ENCODE data around the gene GDA.

GDA gene

DNA sequence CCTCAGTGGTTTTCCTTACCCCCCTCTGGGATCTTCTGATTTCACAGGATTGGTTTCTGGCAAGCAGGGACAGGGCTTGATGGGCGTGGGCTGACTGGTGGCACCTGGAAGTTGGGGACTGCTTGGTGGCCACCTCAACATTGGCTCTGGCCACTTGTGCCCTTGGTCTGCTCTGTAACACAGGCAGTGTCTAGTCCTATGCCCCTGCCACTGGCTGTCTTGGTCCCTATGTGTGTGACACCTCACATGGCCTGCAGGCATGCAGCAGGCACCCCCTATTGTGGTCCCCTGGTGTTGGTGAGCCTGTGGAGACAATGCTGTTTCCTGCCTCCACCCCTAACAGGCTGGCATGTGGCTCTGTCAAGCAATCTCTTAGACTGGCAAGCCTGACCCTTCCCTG, 71.3 kb downstream of the GDA start:
- Histone ChIP-seq H2AK5ac (ENCODE audit: low read length, severe bottlenecking) (no peak overlapping the region), H3K36me3 (ENCODE audit: control insufficient read depth in 1 of 2, insufficient read depth in 2 of 2, low read depth in 1 of 2, low read length in 2 of 2) (no peaks in the 10 kb centered on the region), H2BK5ac (ENCODE audit: low read depth, low read length, poor library complexity, severe bottlenecking) (no peak overlapping the region), H3K9ac (ENCODE audit: low read length) (no peak overlapping the region), H3K4me3 (ENCODE audit: insufficient read depth in 1 of 2, low read depth in 1 of 2, low read length in 2 of 2) (no peak overlapping the region), H3K4ac (ENCODE audit: low read depth in 1 of 2, low read length in 2 of 2) (no peak overlapping the region), H3K4me2 (ENCODE audit: low read length, poor library complexity, severe bottlenecking) (no peak overlapping the region), H2BK12ac (ENCODE audit: low read length in 2 of 2) (no peak overlapping the region), H4K8ac (ENCODE audit: low read length) (no peak overlapping the region), H3K27ac (ENCODE audit: low read length, poor library complexity, severe bottlenecking) (no peak overlapping the region), H3K27me3 (ENCODE audit: control insufficient read depth in 1 of 2, insufficient read depth in 1 of 2, low read length in 2 of 2) (peaks cover 4 to 7% of the 10 kb centered on the region in 2 experiments), H3K18ac (ENCODE audit: low read depth in 1 of 2, low read length in 2 of 2) (no peak overlapping the region), H4K91ac (ENCODE audit: low read length) (no peak overlapping the region), H3K4me1 (ENCODE audit: control insufficient read depth, insufficient read depth, low read depth, low read length) (no peaks in the 10 kb centered on the region), H3K23ac (ENCODE audit: low read length in 2 of 2) (peak overlapping the region in 1 of 2 experiments; percentile 41), H2BK120ac (ENCODE audit: low read depth, low read length) (no peak overlapping the region), H2BK15ac (ENCODE audit: low read depth, poor library complexity, severe bottlenecking) (no peak overlapping the region), H2AFZ (ENCODE audit: low read depth, low read length) (no peak overlapping the region), H3K79me1 (replicated peaks; ENCODE audit: low read length, poor library complexity, severe bottlenecking) (no peaks in the 10 kb centered on the region), H3K9me3 (ENCODE audit: control insufficient read depth, low read length) (peaks cover 3% of the 10 kb centered on the region), H3K14ac (ENCODE audit: low read length in 2 of 2) (peak overlapping the region in 1 of 2 experiments; percentile 19)
- 67% methylated on average over 1 of the region's 1 CpG for WGBS
- DNase-seq = no peak

DNA sequence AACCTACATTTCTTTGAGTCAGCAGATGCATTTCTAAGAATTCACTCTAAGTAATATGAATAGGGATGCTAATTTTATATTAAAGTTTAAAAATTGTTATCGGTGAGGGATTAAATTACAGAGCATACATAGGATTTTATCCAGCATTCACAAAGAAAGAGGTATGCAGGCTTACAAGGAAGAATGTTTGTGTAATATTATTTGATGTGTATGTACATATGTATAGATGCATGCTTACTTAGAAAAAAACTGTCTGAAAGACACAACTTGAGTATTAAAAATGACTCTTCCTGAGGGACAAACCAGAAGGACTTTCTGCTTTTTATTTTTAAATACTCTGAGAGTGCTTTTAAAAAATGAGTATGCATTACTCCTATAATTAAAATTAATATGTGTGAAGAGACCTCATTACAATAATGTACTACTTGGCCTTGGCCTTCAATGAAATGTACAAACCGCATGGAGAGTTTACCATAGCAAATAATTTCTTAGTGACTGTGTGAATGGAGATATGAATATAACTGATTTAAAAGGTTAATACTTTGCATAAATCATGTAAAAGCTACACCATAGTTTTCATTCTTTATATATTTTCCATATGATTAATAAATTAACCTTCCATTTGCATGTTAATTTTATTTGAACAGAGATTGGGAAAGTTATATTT, 77.0 kb downstream of the GDA start:
- H3K4ac ChIP-seq (ENCODE audit: low read depth in 1 of 2, low read length in 2 of 2) = no peak overlapping the region
- H3K4me2 ChIP-seq (ENCODE audit: low read length, poor library complexity, severe bottlenecking) = no peak overlapping the region
- H3K27me3 ChIP-seq (ENCODE audit: control insufficient read depth in 1 of 2, insufficient read depth in 1 of 2, low read length in 2 of 2) = no peaks in the 10 kb centered on the region
- H3K14ac ChIP-seq (ENCODE audit: low read length in 2 of 2) = no peak overlapping the region
- no peak for DNase-seq
- no peak overlapping the region for H2BK120ac ChIP-seq (ENCODE audit: low read depth, low read length)
- 100% methylated on average over 1 of the region's 2 CpGs for WGBS
- H3K36me3 ChIP-seq (ENCODE audit: control insufficient read depth in 1 of 2, insufficient read depth in 2 of 2, low read depth in 1 of 2, low read length in 2 of 2) = no peaks in the 10 kb centered on the region
- H3K27ac ChIP-seq (ENCODE audit: low read length, poor library complexity, severe bottlenecking) = no peak overlapping the region
- no peak overlapping the region for H4K8ac ChIP-seq (ENCODE audit: low read length)
- H3K23ac ChIP-seq (ENCODE audit: low read length in 2 of 2) = no peak overlapping the region
- H3K79me1 ChIP-seq (replicated peaks; ENCODE audit: low read length, poor library complexity, severe bottlenecking) = no peaks in the 10 kb centered on the region
- no peak overlapping the region for H3K18ac ChIP-seq (ENCODE audit: low read depth in 1 of 2, low read length in 2 of 2)
- no peak overlapping the region for H2BK12ac ChIP-seq (ENCODE audit: low read length in 2 of 2)
- no peaks in the 10 kb centered on the region for H3K4me1 ChIP-seq (ENCODE audit: control insufficient read depth, insufficient read depth, low read depth, low read length)
- H3K9me3 ChIP-seq (ENCODE audit: control insufficient read depth, low read length) = no peaks in the 10 kb centered on the region
- no peak overlapping the region for H3K9ac ChIP-seq (ENCODE audit: low read length)
- no peak overlapping the region for H2AK5ac ChIP-seq (ENCODE audit: low read length, severe bottlenecking)
- H2AFZ ChIP-seq (ENCODE audit: low read depth, low read length) = no peak overlapping the region
- no peak overlapping the region for H2BK5ac ChIP-seq (ENCODE audit: low read depth, low read length, poor library complexity, severe bottlenecking)
- H4K91ac ChIP-seq (ENCODE audit: low read length) = no peak overlapping the region
- H2BK15ac ChIP-seq (ENCODE audit: low read depth, poor library complexity, severe bottlenecking) = no peak overlapping the region
- H3K4me3 ChIP-seq (ENCODE audit: insufficient read depth in 1 of 2, low read depth in 1 of 2, low read length in 2 of 2) = no peak overlapping the region

DNA sequence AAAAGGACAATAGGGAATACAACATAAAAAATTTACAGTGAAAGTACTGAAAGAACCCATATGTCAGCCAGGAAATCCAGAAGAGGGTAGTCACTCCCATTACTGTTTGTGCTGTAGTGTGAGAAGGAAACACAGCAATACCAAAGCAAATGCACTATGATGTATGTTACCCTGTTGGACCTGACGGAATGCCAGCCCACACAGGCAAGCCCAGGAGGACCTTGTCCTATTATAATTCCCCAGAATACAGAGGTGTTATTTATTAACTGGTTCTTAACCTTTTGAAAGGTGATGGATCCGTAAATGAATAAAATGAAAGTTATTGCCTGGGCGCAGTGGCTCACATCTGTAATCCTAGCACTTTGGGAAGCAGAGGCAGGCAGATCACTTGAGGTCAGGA, 79.0 kb downstream of the GDA start:
- Histone ChIP-seq H3K4me1 (ENCODE audit: control insufficient read depth, insufficient read depth, low read depth, low read length) (no peaks in the 10 kb centered on the region), H3K23ac (ENCODE audit: low read length in 2 of 2) (no peak overlapping the region), H3K9me3 (ENCODE audit: control insufficient read depth, low read length) (no peaks in the 10 kb centered on the region), H4K8ac (ENCODE audit: low read length) (no peak overlapping the region), H2BK15ac (ENCODE audit: low read depth, poor library complexity, severe bottlenecking) (no peak overlapping the region), H4K91ac (ENCODE audit: low read length) (no peak overlapping the region), H2BK120ac (ENCODE audit: low read depth, low read length) (no peak overlapping the region), H3K79me1 (replicated peaks; ENCODE audit: low read length, poor library complexity, severe bottlenecking) (no peaks in the 10 kb centered on the region), H3K4ac (ENCODE audit: low read depth in 1 of 2, low read length in 2 of 2) (no peak overlapping the region), H3K14ac (ENCODE audit: low read length in 2 of 2) (no peak overlapping the region), H2AK5ac (ENCODE audit: low read length, severe bottlenecking) (no peak overlapping the region), H3K36me3 (ENCODE audit: control insufficient read depth in 1 of 2, insufficient read depth in 2 of 2, low read depth in 1 of 2, low read length in 2 of 2) (no peaks in the 10 kb centered on the region), H2BK5ac (ENCODE audit: low read depth, low read length, poor library complexity, severe bottlenecking) (no peak overlapping the region), H3K18ac (ENCODE audit: low read depth in 1 of 2, low read length in 2 of 2) (no peak overlapping the region), H3K27ac (ENCODE audit: low read length, poor library complexity, severe bottlenecking) (no peak overlapping the region), H2AFZ (ENCODE audit: low read depth, low read length) (no peak overlapping the region), H2BK12ac (ENCODE audit: low read length in 2 of 2) (no peak overlapping the region), H3K9ac (ENCODE audit: low read length) (no peak overlapping the region), H3K4me2 (ENCODE audit: low read length, poor library complexity, severe bottlenecking) (no peak overlapping the region), H3K27me3 (ENCODE audit: control insufficient read depth in 1 of 2, insufficient read depth in 1 of 2, low read length in 2 of 2) (no peaks in the 10 kb centered on the region), H3K4me3 (ENCODE audit: insufficient read depth in 1 of 2, low read depth in 1 of 2, low read length in 2 of 2) (no peak overlapping the region)
- no peak for DNase-seq
- 83% methylated on average over 3 of the region's 3 CpGs for WGBS

DNA sequence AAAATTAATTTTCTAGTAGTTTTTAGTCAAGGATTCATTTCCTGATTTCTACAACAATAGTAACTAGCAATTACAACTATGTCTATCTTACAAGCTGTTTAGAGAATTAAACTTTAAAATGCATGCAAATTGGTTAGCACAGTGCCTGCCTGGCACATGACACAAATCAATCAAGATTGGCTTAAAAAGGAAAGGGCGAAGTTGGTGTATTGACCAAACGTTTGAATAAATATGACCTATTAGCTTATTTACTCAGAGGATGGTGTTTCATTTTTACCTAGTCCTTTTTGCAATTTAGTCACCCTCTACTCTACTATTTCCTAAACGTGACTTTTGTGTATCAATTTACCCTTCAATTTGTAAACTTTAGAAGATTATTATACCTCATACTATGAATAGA, 83.5 kb downstream of the GDA start:
- DNase-seq = no peak

More for the DNA sequence above, 83.5 kb downstream of the GDA start:
- Histone ChIP-seq H3K4me1 (ENCODE audit: control insufficient read depth, insufficient read depth, low read depth, low read length) (no peaks in the 10 kb centered on the region), H4K8ac (ENCODE audit: low read length) (no peak overlapping the region), H3K23ac (ENCODE audit: low read length in 2 of 2) (no peak overlapping the region), H3K14ac (ENCODE audit: low read length in 2 of 2) (no peak overlapping the region), H2AK5ac (ENCODE audit: low read length, severe bottlenecking) (no peak overlapping the region), H2BK5ac (ENCODE audit: low read depth, low read length, poor library complexity, severe bottlenecking) (no peak overlapping the region), H3K18ac (ENCODE audit: low read depth in 1 of 2, low read length in 2 of 2) (no peak overlapping the region), H3K9ac (ENCODE audit: low read length) (no peak overlapping the region), H3K36me3 (ENCODE audit: control insufficient read depth in 1 of 2, insufficient read depth in 2 of 2, low read depth in 1 of 2, low read length in 2 of 2) (no peaks in the 10 kb centered on the region), H2BK15ac (ENCODE audit: low read depth, poor library complexity, severe bottlenecking) (no peak overlapping the region), H2BK120ac (ENCODE audit: low read depth, low read length) (no peak overlapping the region), H3K4me3 (ENCODE audit: insufficient read depth in 1 of 2, low read depth in 1 of 2, low read length in 2 of 2) (no peak overlapping the region), H2AFZ (ENCODE audit: low read depth, low read length) (no peak overlapping the region), H3K27me3 (ENCODE audit: control insufficient read depth in 1 of 2, insufficient read depth in 1 of 2, low read length in 2 of 2) (peaks cover 0 to 7% of the 10 kb centered on the region in 2 experiments), H3K27ac (ENCODE audit: low read length, poor library complexity, severe bottlenecking) (no peak overlapping the region), H2BK12ac (ENCODE audit: low read length in 2 of 2) (no peak overlapping the region), H3K79me1 (replicated peaks; ENCODE audit: low read length, poor library complexity, severe bottlenecking) (no peaks in the 10 kb centered on the region), H3K4ac (ENCODE audit: low read depth in 1 of 2, low read length in 2 of 2) (no peak overlapping the region), H3K4me2 (ENCODE audit: low read length, poor library complexity, severe bottlenecking) (no peak overlapping the region), H3K9me3 (ENCODE audit: control insufficient read depth, low read length) (no peaks in the 10 kb centered on the region), H4K91ac (ENCODE audit: low read length) (no peak overlapping the region)
- WGBS = 56% methylated on average over 1 of the region's 3 CpGs
